Peyer's patch (tissue), 4 donors: Measurements from ENCODE around the gene NTN3. TPM values are rescaled to one million over a fixed set of nuclear protein-coding genes. Genes with fewer than 3 reads are reported as not detected.

Source experiments
- DNase-seq, 3 donors: peaks; one replicate each; pipeline ENCODE4 v3.0.0-alpha.2; 2017 to 2019
- H3K27ac ChIP-seq, 4 donors: fragments of 200-600 bp; sonication (generic); one replicate each; pipeline ENCODE4 v1.5.1; 2016 to 2019
- H3K27me3 ChIP-seq, 2 donors: fragments of 200-600 bp; sonication (generic); one replicate each; pipeline ENCODE4 v1.5.1; 2019
- H3K36me3 ChIP-seq, 3 donors: fragments of 200-600 bp; sonication (generic); one replicate each; pipeline ENCODE4 v1.5.1; 2016 to 2019
- H3K4me1 ChIP-seq, 4 donors: fragments of 200-600 bp; sonication (generic); one replicate each; pipeline ENCODE4 v1.5.1; 2016 to 2019
- H3K4me3 ChIP-seq, 4 donors: fragments of 200-600 bp; sonication (generic); 1 replicate in 3 of 4; 2 replicates in 1 of 4; pipeline ENCODE4 v1.5.1; 2016 to 2019; ENCODE audit warnings: mild to moderate bottlenecking in 1 of 4
- H3K9me3 ChIP-seq, 4 donors: fragments of 200-600 bp; sonication (generic); one replicate each; pipeline ENCODE4 v1.5.1; 2016 to 2019; ENCODE audit warnings: mild to moderate bottlenecking in 1 of 4
- POLR2A ChIP-seq, 2 donors: fragments of 450-650 bp; IDR thresholded peaks; one replicate each; pipeline ENCODE4 v1.5.1; 2017; ENCODE audit warnings: antibody characterized with exemption in 2 of 2, mild to moderate bottlenecking in 2 of 2, moderate library complexity in 2 of 2
- total RNA-seq, 4 donors: library from RNA; depleted of rRNA; stranded (reverse); fragments of >200 nt; gene quantifications; one replicate each; pipeline ENCODE4 v1.1.0, GENCODE V29; 2016
- TF ChIP-seq, protein P1 (sequence below), 6 experiments: fragments of 450-650 bp in 4 of 6; fragments of 200-600 bp in 2 of 6; sonication (generic) in 1 of 6; IDR thresholded peaks; one replicate each; pipeline ENCODE4 v1.5.1; 2017 to 2019; ENCODE audit warnings: antibody characterized with exemption in 6 of 6, mild to moderate bottlenecking in 3 of 6, moderate library complexity in 1 of 6

NTN3 gene
- total RNA-seq, 4 donors from 2014 or later: not detected

GRCh38 chr16:2469399-2470233 is 1.5 kb upstream of the NTN3 start:
- TF ChIP-seq, protein P1, sequence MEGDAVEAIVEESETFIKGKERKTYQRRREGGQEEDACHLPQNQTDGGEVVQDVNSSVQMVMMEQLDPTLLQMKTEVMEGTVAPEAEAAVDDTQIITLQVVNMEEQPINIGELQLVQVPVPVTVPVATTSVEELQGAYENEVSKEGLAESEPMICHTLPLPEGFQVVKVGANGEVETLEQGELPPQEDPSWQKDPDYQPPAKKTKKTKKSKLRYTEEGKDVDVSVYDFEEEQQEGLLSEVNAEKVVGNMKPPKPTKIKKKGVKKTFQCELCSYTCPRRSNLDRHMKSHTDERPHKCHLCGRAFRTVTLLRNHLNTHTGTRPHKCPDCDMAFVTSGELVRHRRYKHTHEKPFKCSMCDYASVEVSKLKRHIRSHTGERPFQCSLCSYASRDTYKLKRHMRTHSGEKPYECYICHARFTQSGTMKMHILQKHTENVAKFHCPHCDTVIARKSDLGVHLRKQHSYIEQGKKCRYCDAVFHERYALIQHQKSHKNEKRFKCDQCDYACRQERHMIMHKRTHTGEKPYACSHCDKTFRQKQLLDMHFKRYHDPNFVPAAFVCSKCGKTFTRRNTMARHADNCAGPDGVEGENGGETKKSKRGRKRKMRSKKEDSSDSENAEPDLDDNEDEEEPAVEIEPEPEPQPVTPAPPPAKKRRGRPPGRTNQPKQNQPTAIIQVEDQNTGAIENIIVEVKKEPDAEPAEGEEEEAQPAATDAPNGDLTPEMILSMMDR (IDR thresholded peaks at IDR 0.05): no peak
- TF ChIP-seq POLR2A (IDR thresholded peaks at IDR 0.05): no peak
- H3K4me1 ChIP-seq: peaks cover 0 to 57% (median 33%) of the 10 kb centered on the region in 4 donors
- no peak overlapping the region for H3K27ac ChIP-seq
- DNase-seq: no peak
- no peaks in the 10 kb centered on the region for H3K36me3 ChIP-seq
- H3K9me3 ChIP-seq: no peaks in the 10 kb centered on the region
- H3K4me3 ChIP-seq: no peak overlapping the region
- H3K27me3 ChIP-seq: peaks cover 0 to 37% of the 10 kb centered on the region in 2 donors

DNA sequence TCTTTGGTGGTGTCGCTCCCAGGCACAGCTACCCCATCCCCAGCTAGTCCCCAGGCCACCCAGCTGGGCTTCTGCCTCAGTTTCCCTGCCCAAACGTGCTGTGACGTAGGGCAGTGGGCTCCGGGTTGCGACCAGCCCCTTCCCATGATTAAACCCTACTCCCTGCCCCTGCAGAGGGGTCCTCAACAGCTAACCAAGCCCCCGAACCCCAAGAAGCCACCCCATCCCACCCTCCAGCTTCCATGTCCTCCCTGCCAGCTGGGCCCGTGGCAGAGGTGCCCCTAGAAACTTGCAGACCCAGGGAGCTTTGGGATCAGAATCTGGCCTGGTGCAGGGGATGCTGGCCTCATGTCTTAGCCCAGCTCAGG is 879 bp upstream of the NTN3 start:
- TF ChIP-seq POLR2A (IDR thresholded peaks at IDR 0.05): no peak
- TF ChIP-seq, protein P1 (IDR thresholded peaks at IDR 0.05): no peak
- Histone ChIP-seq H3K9me3 (no peaks in the 10 kb centered on the region), H3K4me1 (peaks cover 0 to 60% (median 33%) of the 10 kb centered on the region in 4 donors), H3K36me3 (no peaks in the 10 kb centered on the region), H3K4me3 (no peak overlapping the region), H3K27me3 (peaks cover 0 to 37% of the 10 kb centered on the region in 2 donors), H3K27ac (no peak overlapping the region)
- no peak for DNase-seq

- Histone ChIP-seq H3K36me3 (no peaks in the 10 kb centered on the region), H3K9me3 (no peaks in the 10 kb centered on the region), H3K27me3 (peaks cover 0 to 37% of the 10 kb centered on the region in 2 donors), H3K4me3 (no peak overlapping the region), H3K27ac (no peak overlapping the region), H3K4me1 (peaks cover 0 to 63% (median 34%) of the 10 kb centered on the region in 4 donors)
- TF ChIP-seq POLR2A (IDR thresholded peaks at IDR 0.05): no peak
- TF ChIP-seq, protein P1 (IDR thresholded peaks at IDR 0.05): no peak
- DNase-seq: no peak
Observed at GRCh38 chr16:2470603-2471015, 488 bp upstream of the NTN3 start.

GRCh38 chr16:2471653-2472487 is 773 bp downstream of the NTN3 start:
- Histone ChIP-seq H3K4me3 (peak overlapping the region in 3 of 4 donors; percentile 21 to 30 (median 26)), H3K27me3 (peaks cover 0 to 37% of the 10 kb centered on the region in 2 donors), H3K9me3 (no peaks in the 10 kb centered on the region), H3K27ac (no peak overlapping the region), H3K36me3 (no peaks in the 10 kb centered on the region), H3K4me1 (peaks cover 0 to 68% (median 36%) of the 10 kb centered on the region in 4 donors)
- no peak for DNase-seq
- TF ChIP-seq POLR2A (IDR thresholded peaks at IDR 0.05): no peak
- TF ChIP-seq, protein P1 (IDR thresholded peaks at IDR 0.05): no peak

GRCh38 chr16:2472488-2472864 is 1.4 kb downstream of the NTN3 start:
- no peak for TF ChIP-seq POLR2A (IDR thresholded peaks at IDR 0.05)
- TF ChIP-seq, protein P1 (IDR thresholded peaks at IDR 0.05): no peak
- no peak overlapping the region for H3K27ac ChIP-seq
- peaks cover 0 to 37% of the 10 kb centered on the region in 2 donors for H3K27me3 ChIP-seq
- no peaks in the 10 kb centered on the region for H3K36me3 ChIP-seq
- no peak overlapping the region for H3K4me3 ChIP-seq
- H3K9me3 ChIP-seq: no peaks in the 10 kb centered on the region
- H3K4me1 ChIP-seq: peaks cover 0 to 65% (median 36%) of the 10 kb centered on the region in 4 donors
- no peak for DNase-seq
